ENCODE results near the gene KLHL11.
A peak's percentile ranks its signal among the peaks of the same experiment; 100 is the strongest.

KLHL11 gene

DNA sequence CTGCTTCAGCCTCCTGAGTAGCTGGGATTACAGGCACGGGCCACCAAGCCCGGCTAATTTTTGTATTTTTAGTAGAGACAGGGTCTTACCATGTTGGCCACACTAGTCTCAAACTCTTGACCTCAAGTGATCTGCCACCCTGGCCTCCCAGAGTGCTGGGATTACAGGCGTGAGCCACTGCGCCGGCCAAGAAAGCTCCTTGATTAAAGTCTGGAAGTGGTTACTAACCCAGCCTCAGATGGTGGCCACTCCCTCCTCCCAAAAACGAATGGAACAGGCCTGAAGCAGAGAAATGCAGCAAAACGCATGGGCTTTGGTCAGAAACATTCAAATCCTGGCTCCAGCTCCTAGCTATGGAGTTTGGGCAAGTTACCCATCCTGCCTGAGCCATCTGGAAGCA lies 41.1 kb downstream of the KLHL11 start:
- no peak for TF ChIP-seq CTCF (conservative IDR thresholded peaks at IDR 0.05; ENCODE audit: control insufficient read depth, insufficient read depth, low read depth, low read length)
- DNase-seq (ENCODE audit: low read depth) = peak; percentile 44

GRCh38 chr17:41823580-41823979 lies 41.6 kb downstream of the KLHL11 start:
- no peak for DNase-seq (ENCODE audit: low read depth)
- TF ChIP-seq CTCF (conservative IDR thresholded peaks at IDR 0.05; ENCODE audit: control insufficient read depth, insufficient read depth, low read depth, low read length) = no peak
- no peak overlapping the region for H3K4me3 ChIP-seq (ENCODE audit: control insufficient read depth, low read depth, low read length)

More for the DNA sequence above, 41.1 kb downstream of the KLHL11 start:
- no peak overlapping the region for H3K4me3 ChIP-seq (ENCODE audit: control insufficient read depth, low read depth, low read length)

DNA sequence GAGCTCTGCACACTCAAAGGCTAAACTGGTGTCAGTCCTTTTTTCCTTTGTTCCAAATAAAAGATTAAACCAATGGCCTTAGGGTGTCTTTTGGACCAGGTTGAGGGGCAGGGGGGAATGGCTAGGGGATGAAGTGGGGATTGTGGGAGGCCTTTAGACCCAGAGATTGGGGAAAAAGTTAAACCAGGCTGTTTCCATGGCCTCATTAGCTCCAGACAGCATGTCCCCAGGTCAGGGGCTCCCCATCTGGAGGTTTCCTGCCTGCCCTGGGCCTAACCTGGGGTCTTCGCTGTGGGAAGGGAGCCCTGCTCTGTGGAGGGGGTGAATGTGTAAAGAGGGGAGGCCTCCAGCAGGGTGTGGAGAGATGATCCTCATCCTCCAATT lies 42.1 kb downstream of the KLHL11 start:
- no peak for TF ChIP-seq CTCF (conservative IDR thresholded peaks at IDR 0.05; ENCODE audit: control insufficient read depth, insufficient read depth, low read depth, low read length)
- H3K4me3 ChIP-seq (ENCODE audit: control insufficient read depth, low read depth, low read length) = no peak overlapping the region
- DNase-seq (ENCODE audit: low read depth) = no peak

GRCh38 chr17:41822216-41823140 lies 42.7 kb downstream of the KLHL11 start:
- no peak overlapping the region for H3K4me3 ChIP-seq (ENCODE audit: control insufficient read depth, low read depth, low read length)
- no peak for TF ChIP-seq CTCF (conservative IDR thresholded peaks at IDR 0.05; ENCODE audit: control insufficient read depth, insufficient read depth, low read depth, low read length)
- no peak for DNase-seq (ENCODE audit: low read depth)

DNA sequence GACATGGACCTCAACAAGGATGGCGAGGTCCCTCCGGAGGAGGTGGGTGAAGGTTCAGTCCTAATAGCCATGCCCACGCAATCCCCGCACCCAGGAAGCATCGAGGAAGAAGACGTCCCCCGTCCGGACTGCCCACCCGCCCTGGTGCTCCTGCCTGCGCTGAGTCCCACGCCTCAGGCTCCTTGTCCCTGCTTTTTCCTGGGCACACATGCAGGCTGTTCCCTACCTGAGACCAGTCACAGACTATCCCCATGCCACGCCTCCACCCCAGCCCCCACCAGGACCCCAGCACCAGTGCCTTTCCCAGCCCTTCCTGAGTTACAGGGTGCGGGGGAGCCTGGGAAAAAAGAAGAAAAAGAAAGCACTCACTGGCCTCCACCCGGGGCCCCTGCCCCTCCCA lies 43.4 kb downstream of the KLHL11 start:
- DNase-seq (ENCODE audit: low read depth) = no peak
- no peak overlapping the region for H3K4me3 ChIP-seq (ENCODE audit: control insufficient read depth, low read depth, low read length)
- TF ChIP-seq CTCF (conservative IDR thresholded peaks at IDR 0.05; ENCODE audit: control insufficient read depth, insufficient read depth, low read depth, low read length) = no peak

GRCh38 chr17:41818024-41818423 lies 47.2 kb downstream of the KLHL11 start:
- no peak for DNase-seq (ENCODE audit: low read depth)
- H3K4me3 ChIP-seq (ENCODE audit: control insufficient read depth, low read depth, low read length) = no peak overlapping the region
- TF ChIP-seq CTCF (conservative IDR thresholded peaks at IDR 0.05; ENCODE audit: control insufficient read depth, insufficient read depth, low read depth, low read length) = no peak
